ENCODE results near the gene AK9.

DNA sequence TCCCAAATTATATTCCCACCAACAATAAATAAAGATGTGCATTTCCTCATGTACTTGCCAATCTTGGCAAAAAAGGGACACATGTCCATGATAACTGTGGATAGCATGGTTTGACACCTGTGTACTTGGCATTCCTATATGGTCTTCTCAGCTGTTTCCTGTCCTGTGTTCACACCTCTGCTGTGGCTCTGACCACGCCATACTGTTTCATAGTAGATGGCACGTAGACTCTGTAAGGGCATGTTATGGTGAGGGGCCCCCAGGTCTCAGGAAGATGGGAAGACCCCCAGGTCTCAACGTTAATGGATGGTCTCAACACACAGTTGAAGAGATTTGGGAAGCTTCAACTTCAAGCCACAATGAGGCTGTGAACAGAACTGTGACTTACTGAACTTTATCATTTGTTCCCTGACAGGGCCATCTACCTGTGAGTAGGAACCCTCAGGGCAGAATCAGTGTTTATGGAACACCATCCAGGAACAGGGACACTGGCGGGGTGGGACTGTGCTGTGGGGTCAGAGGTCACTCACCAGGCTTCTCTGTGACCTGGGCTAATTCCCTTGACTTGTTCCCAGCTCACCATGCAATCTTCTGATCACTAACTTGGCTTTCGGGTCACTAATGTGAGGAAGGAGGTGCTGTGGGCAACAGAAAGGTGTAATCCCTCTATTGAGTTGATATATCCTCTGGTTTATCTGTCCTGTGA lies 219.7 kb downstream of the AK9 start:
- TF ChIP-seq POLR2A (IDR thresholded peaks at IDR 0.05; ENCODE audit: borderline replicate concordance, extremely low read depth, insufficient read depth, insufficient read length) = no peak
- TF ChIP-seq, protein P1, sequence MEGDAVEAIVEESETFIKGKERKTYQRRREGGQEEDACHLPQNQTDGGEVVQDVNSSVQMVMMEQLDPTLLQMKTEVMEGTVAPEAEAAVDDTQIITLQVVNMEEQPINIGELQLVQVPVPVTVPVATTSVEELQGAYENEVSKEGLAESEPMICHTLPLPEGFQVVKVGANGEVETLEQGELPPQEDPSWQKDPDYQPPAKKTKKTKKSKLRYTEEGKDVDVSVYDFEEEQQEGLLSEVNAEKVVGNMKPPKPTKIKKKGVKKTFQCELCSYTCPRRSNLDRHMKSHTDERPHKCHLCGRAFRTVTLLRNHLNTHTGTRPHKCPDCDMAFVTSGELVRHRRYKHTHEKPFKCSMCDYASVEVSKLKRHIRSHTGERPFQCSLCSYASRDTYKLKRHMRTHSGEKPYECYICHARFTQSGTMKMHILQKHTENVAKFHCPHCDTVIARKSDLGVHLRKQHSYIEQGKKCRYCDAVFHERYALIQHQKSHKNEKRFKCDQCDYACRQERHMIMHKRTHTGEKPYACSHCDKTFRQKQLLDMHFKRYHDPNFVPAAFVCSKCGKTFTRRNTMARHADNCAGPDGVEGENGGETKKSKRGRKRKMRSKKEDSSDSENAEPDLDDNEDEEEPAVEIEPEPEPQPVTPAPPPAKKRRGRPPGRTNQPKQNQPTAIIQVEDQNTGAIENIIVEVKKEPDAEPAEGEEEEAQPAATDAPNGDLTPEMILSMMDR (IDR thresholded peaks at IDR 0.05 in 2 of 3, conservative IDR thresholded peaks at IDR 0.05 in 1 of 3; ENCODE audit: borderline replicate concordance in 1 of 3, insufficient read depth in 1 of 3, low read depth in 2 of 3, low read length in 2 of 3) = no peak
- TF ChIP-seq EZH2phosphoT487 (IDR thresholded peaks at IDR 0.05; ENCODE audit: borderline replicate concordance) = no peak
- TF ChIP-seq, protein P2, sequence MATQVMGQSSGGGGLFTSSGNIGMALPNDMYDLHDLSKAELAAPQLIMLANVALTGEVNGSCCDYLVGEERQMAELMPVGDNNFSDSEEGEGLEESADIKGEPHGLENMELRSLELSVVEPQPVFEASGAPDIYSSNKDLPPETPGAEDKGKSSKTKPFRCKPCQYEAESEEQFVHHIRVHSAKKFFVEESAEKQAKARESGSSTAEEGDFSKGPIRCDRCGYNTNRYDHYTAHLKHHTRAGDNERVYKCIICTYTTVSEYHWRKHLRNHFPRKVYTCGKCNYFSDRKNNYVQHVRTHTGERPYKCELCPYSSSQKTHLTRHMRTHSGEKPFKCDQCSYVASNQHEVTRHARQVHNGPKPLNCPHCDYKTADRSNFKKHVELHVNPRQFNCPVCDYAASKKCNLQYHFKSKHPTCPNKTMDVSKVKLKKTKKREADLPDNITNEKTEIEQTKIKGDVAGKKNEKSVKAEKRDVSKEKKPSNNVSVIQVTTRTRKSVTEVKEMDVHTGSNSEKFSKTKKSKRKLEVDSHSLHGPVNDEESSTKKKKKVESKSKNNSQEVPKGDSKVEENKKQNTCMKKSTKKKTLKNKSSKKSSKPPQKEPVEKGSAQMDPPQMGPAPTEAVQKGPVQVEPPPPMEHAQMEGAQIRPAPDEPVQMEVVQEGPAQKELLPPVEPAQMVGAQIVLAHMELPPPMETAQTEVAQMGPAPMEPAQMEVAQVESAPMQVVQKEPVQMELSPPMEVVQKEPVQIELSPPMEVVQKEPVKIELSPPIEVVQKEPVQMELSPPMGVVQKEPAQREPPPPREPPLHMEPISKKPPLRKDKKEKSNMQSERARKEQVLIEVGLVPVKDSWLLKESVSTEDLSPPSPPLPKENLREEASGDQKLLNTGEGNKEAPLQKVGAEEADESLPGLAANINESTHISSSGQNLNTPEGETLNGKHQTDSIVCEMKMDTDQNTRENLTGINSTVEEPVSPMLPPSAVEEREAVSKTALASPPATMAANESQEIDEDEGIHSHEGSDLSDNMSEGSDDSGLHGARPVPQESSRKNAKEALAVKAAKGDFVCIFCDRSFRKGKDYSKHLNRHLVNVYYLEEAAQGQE (IDR thresholded peaks at IDR 0.05; ENCODE audit: low read depth) = no peak
- TF ChIP-seq, protein P3, sequence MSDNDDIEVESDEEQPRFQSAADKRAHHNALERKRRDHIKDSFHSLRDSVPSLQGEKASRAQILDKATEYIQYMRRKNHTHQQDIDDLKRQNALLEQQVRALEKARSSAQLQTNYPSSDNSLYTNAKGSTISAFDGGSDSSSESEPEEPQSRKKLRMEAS (IDR thresholded peaks at IDR 0.05) = no peak
- TF ChIP-seq EZH2 (IDR thresholded peaks at IDR 0.05) = no peak
- TF ChIP-seq SIN3A (IDR thresholded peaks at IDR 0.05; ENCODE audit: low read depth) = no peak
- no peak for TF ChIP-seq POLR2AphosphoS5 (IDR thresholded peaks at IDR 0.05; ENCODE audit: low read depth, low read length)
- no peak for TF ChIP-seq CEBPB (IDR thresholded peaks at IDR 0.05; ENCODE audit: low read depth)
- TF ChIP-seq, protein P4, sequence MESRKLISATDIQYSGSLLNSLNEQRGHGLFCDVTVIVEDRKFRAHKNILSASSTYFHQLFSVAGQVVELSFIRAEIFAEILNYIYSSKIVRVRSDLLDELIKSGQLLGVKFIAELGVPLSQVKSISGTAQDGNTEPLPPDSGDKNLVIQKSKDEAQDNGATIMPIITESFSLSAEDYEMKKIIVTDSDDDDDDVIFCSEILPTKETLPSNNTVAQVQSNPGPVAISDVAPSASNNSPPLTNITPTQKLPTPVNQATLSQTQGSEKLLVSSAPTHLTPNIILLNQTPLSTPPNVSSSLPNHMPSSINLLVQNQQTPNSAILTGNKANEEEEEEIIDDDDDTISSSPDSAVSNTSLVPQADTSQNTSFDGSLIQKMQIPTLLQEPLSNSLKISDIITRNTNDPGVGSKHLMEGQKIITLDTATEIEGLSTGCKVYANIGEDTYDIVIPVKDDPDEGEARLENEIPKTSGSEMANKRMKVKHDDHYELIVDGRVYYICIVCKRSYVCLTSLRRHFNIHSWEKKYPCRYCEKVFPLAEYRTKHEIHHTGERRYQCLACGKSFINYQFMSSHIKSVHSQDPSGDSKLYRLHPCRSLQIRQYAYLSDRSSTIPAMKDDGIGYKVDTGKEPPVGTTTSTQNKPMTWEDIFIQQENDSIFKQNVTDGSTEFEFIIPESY (IDR thresholded peaks at IDR 0.05; ENCODE audit: extremely low read depth, insufficient replicate concordance, low read length) = no peak
- no peak for TF ChIP-seq SRF (IDR thresholded peaks at IDR 0.05; ENCODE audit: low read depth)
- no peak for TF ChIP-seq JUND (IDR thresholded peaks at IDR 0.05)
- TF ChIP-seq, protein P5, sequence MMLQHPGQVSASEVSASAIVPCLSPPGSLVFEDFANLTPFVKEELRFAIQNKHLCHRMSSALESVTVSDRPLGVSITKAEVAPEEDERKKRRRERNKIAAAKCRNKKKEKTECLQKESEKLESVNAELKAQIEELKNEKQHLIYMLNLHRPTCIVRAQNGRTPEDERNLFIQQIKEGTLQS (IDR thresholded peaks at IDR 0.05) = no peak
- TF ChIP-seq TCF7L2 (IDR thresholded peaks at IDR 0.05; ENCODE audit: borderline replicate concordance, extremely low read depth, insufficient read depth, insufficient read length) = no peak
